AG09309 (cell line): ENCODE measurements around the gene RADIL.
A peak's percentile ranks its signal among the peaks of the same experiment; 100 is the strongest.

Source experiments
- DNase-seq: peaks from one replicate; pipeline ENCODE4 v3.0.0-alpha.2; 2010; ENCODE audit warnings: low read depth
- H3K4me3 ChIP-seq: 2 replicates; pipeline ENCODE4 v1.5.1; 2011; ENCODE audit warnings: mild to moderate bottlenecking, low read depth, low read length, moderate library complexity; ENCODE audit not compliant: control insufficient read depth
- TF ChIP-seq, protein P1 (sequence below): IDR thresholded peaks from 2 replicates; pipeline ENCODE4 v1.5.1; 2011; ENCODE audit warnings: mild to moderate bottlenecking, low read depth, low read length, inconsistent platforms; ENCODE audit not compliant: insufficient read depth, control insufficient read depth; ENCODE audit errors: missing control alignments

RADIL gene, protein sequence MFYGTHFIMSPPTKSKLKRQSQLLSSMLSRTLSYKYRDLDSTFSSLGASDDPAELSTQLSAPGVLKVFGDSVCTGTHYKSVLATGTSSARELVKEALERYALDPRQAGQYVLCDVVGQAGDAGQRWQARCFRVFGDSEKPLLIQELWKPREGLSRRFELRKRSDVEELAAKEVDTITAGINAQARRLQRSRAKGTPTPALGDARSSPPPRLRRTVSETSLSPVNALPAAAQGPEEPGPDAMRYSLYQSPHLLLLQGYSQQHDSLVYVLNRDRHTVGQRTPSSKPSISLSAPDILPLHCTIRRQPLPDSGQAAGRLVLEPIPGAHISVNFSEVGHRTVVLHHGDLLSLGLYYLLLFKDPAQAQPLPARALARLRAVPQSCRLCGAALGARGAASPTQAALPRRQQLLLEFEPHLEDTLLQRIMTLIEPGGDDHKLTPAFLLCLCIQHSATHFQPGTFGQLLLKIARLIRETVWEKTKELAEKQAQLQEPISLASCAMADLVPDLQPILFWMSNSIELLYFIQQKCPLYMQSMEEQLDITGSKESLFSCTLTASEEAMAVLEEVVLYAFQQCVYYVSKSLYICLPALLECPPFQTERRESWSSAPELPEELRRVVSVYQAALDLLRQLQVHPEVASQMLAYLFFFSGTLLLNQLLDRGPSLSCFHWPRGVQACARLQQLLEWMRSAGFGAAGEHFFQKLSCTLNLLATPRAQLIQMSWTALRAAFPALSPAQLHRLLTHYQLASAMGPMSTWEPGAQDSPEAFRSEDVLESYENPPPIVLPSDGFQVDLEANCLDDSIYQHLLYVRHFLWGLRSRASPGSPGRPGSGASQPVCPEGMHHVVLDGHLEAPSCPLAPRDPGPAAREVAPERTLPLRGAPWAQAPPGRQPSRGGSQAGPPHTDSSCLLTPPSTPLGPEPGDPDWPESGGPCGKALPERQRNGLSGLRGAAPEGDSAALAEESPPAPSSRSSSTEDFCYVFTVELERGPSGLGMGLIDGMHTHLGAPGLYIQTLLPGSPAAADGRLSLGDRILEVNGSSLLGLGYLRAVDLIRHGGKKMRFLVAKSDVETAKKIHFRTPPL

DNA sequence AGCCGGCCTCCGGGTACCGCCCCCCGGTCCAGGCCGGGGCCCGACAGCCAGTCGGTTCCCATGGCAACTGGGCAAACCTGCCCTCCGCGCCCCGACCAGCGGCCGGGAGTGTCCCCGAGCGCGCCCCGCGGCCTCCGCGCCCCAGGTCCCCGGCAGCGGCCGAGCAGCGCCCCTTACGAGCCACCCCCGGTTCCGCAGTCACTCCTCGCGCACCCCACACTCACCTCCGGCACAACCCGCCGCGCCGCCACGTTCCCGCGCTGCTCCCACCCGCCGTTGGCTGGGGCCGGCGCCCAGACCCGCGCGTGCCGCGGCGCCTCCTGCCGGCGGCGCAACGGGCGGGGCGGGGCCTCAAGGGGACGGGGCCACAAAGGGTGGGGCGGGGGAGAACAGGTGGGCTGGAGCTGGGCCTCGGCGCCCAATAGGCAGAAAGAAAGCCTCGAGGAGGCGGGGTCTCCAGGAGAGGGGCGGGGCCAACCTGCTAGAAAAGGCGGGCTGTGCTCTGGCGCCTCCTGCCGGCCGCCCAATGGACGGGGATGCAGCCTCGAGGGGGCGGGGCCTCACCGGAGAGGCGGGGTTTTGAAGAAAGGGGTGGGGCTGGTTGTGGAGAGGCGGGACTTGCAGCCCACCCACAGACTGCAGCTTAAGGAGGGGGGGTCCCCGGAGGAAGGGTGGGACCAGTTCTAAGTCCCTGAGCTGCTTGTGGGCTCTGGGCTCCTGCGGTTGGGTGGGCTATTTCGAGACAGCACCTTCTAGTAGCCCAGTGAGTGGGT is at the start of gene RADIL:
TSS of gene RADIL (minus strand) at position 345 of the 773 bp plus-strand sequence. CDS start 5,577 bp downstream, outside the sequence.
- DNase-seq = peak; percentile 38
- TF ChIP-seq, protein P1, sequence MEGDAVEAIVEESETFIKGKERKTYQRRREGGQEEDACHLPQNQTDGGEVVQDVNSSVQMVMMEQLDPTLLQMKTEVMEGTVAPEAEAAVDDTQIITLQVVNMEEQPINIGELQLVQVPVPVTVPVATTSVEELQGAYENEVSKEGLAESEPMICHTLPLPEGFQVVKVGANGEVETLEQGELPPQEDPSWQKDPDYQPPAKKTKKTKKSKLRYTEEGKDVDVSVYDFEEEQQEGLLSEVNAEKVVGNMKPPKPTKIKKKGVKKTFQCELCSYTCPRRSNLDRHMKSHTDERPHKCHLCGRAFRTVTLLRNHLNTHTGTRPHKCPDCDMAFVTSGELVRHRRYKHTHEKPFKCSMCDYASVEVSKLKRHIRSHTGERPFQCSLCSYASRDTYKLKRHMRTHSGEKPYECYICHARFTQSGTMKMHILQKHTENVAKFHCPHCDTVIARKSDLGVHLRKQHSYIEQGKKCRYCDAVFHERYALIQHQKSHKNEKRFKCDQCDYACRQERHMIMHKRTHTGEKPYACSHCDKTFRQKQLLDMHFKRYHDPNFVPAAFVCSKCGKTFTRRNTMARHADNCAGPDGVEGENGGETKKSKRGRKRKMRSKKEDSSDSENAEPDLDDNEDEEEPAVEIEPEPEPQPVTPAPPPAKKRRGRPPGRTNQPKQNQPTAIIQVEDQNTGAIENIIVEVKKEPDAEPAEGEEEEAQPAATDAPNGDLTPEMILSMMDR = peak; percentile 92
- H3K4me3 ChIP-seq = peak within 1 kb of the TSS; percentile 45

DNA sequence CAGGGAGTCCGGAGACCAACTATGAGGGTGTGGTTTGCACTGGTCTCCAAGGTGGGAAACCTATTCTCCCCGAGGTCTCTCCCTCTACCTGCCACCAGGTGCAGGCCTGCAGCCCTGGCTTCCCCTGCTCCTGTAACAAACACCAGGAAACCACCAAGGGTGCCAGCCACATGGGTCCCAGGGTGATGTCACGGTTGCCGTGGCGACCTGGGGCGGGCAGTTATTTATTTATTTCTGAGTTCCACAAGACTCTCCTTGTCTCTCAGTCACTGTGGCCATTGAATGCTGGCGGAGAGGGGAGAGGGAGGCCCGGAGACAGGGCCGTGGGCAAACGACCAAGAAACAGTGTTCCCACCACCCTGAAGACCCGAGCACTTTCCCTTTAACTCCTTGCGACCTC is 48.4 kb upstream of the RADIL start:
- DNase-seq = no peak
- TF ChIP-seq, protein P1 = no peak
- no peak overlapping the region for H3K4me3 ChIP-seq

DNA sequence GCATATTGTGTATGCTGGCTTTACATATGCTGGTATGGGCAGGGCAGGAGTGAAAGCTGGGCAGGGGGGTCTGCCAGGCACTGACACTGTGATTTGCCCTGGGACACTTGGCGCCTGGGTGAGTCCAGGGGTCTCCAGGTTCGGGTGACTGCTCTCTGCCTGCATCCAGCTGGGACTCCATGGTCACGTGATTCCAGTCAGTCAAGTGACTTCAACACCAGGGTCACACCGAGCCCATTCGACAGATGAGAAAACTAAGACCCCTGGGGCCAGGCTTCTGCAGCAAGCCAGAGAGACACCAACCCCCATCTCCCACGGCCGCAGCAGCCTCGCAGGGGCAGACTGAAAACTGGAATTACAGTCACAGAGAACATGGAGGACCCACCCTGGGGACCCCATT is 45.5 kb upstream of the RADIL start:
- no peak for DNase-seq
- TF ChIP-seq, protein P1 = no peak
- H3K4me3 ChIP-seq = no peak overlapping the region

DNA sequence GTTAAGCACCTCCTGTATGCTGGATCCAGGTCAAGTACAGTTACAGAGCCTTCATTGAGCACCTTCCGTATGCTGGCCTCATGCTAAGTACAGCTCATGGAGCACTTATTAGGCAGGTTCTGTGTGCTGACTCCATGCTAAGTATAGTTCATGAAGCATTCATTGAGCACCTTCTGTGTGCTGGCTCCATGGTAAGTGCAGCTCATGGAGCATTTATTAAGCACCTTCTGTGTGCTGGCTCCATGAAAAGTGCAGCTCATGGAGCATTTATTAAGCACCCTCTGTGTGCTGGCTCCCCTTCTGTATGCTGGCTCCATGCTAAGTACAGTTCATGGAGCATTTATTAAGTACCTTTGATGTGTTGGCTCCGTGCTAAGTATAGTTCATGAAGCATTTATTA is 44.9 kb upstream of the RADIL start:
- TF ChIP-seq, protein P1 = no peak
- DNase-seq = no peak
- no peak overlapping the region for H3K4me3 ChIP-seq

DNA sequence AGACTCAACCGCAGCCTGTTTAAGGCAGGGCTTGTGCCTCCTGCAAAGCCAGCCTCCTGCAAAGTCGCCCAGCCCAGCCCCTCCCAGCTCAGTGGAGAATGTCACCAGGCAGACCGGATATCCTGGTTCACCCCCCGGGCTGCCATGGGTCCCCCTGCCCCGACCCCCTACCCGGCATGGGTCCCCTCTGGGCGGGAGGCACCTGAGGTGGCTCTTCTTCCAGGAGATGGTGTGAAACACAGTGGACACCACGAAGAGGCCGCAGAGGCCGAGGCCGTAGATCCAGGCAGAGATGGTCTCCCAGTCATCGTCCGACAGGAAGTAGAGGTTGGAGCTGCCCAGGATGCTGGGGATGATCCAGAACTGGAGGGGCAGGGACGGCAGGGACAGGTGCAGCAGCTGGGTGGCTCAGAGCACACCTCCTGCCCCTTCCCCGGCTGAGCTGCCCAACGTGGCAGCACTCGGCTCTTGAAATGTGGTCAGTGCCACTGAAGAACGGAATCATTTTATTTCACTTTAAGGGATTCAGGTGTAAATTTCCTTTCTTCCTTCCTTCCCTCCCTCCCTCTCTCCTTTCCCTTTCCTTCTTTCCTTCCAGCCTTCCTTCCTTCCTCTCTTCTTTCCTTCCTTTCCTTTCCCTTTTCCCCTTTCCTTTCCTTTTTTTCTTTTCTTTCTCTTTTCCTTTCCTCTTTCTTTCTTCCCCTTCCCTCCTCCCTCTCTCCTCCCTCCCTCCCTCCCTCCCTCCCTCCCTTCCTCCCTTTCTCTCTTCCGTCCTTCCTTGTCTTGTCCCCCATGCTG is 36.7 kb upstream of the RADIL start:
- TF ChIP-seq, protein P1 = no peak
- DNase-seq = no peak
- no peak overlapping the region for H3K4me3 ChIP-seq
